Neural cell (in vitro differentiated cells): Measurements from ENCODE around the gene FTCD. TPM values are rescaled to one million over a fixed set of nuclear protein-coding genes. Genes with fewer than 3 reads are reported as not detected.
"Not testable (repeated sequence)": the region's sequence is repeated elsewhere in the genome, so short reads cannot be mapped to it uniquely, and the experiment has no call there.

Source experiments
- H2AFZ ChIP-seq: fragments of 200-600, 300-800 bp; sonication (generic), shearing (Covaris generic); 2 replicates; pipeline ENCODE4 v1.6.0; 2014; ENCODE audit warnings: low read depth, mild to moderate bottlenecking, antibody characterized with exemption, low read length, moderate library complexity
- H3F3A ChIP-seq: fragments of 200-600 bp; shearing (Covaris generic); 2 replicates; pipeline ENCODE4 v1.6.1; 2016; ENCODE audit warnings: mild to moderate bottlenecking, moderate library complexity, mixed read lengths, antibody characterized with exemption, low read length; ENCODE audit not compliant: insufficient read depth, poor library complexity, severe bottlenecking
- H3K27ac ChIP-seq: fragments of 200-600, 300-800 bp; sonication (generic), shearing (Covaris generic); 2 replicates; pipeline ENCODE4 v1.5.1; 2014; ENCODE audit warnings: mild to moderate bottlenecking, low read length, moderate library complexity
- H3K27me3 ChIP-seq: fragments of 300-800, 200-600 bp; sonication (generic), shearing (Covaris generic); 2 replicates; pipeline ENCODE4 v1.6.0; 2014; ENCODE audit warnings: mild to moderate bottlenecking, low read depth, low read length, moderate library complexity; ENCODE audit not compliant: insufficient read depth
- H3K36me3 ChIP-seq: fragments of 300-800, 200-600 bp; sonication (generic), shearing (Covaris generic); 2 replicates; pipeline ENCODE4 v1.5.1; 2014; ENCODE audit warnings: mild to moderate bottlenecking, antibody characterized with exemption, low read length, moderate library complexity; ENCODE audit not compliant: insufficient read depth
- H3K4me2 ChIP-seq: fragments of 300-800, 200-600 bp; sonication (generic), shearing (Covaris generic); 2 replicates; pipeline ENCODE4 v1.6.0; 2014; ENCODE audit warnings: mild to moderate bottlenecking, low read length
- H3K4me3 ChIP-seq: fragments of 300-800, 200-600 bp; sonication (generic), shearing (Covaris generic); 2 replicates; pipeline ENCODE4 v1.5.1; 2014; ENCODE audit warnings: mild to moderate bottlenecking, low read length, moderate library complexity
- H3K79me2 ChIP-seq: fragments of 200-600 bp; shearing (Covaris generic); replicated peaks from 2 replicates; pipeline ENCODE4 v1.6.0; 2014; ENCODE audit warnings: mild to moderate bottlenecking, low read length, moderate library complexity; ENCODE audit not compliant: insufficient read depth
- H3K9ac ChIP-seq: fragments of 300-800, 200-600 bp; sonication (generic), shearing (Covaris generic); 2 replicates; pipeline ENCODE4 v1.6.1; 2016; ENCODE audit warnings: mild to moderate bottlenecking, low read length, mixed read lengths
- H3K9me2 ChIP-seq: fragments of 200-600 bp; shearing (Covaris generic); 2 replicates; pipeline ENCODE4 v1.6.1; 2016; ENCODE audit warnings: mild to moderate bottlenecking, low read length, mixed read lengths; ENCODE audit not compliant: insufficient read depth
- H3K9me3 ChIP-seq: fragments of 200-600, 300-800 bp; sonication (generic), shearing (Covaris generic); 2 replicates; pipeline ENCODE4 v1.6.1; 2016; ENCODE audit warnings: mild to moderate bottlenecking, mixed run types, low read length, moderate library complexity, mixed read lengths
- H4K20me1 ChIP-seq: fragments of 200-600 bp; shearing (Covaris generic); 2 replicates; pipeline ENCODE4 v1.6.1; 2016; ENCODE audit warnings: mild to moderate bottlenecking, mixed run types; ENCODE audit not compliant: insufficient read depth
- CTCF ChIP-seq: fragments of 450-650 bp; IDR thresholded peaks from 2 replicates; pipeline ENCODE4 v1.5.1; 2014; ENCODE audit warnings: antibody characterized with exemption, mild to moderate bottlenecking, moderate library complexity; ENCODE audit not compliant: poor library complexity, severe bottlenecking
- EP300 ChIP-seq: fragments of 450-650 bp; conservative IDR thresholded peaks from 2 replicates; pipeline ENCODE4 v1.6.1; 2014; ENCODE audit warnings: antibody characterized with exemption, mild to moderate bottlenecking, moderate library complexity; ENCODE audit not compliant: poor library complexity, severe bottlenecking
- EZH2 ChIP-seq: fragments of 200-600, 300-800 bp; shearing (Covaris generic), sonication (generic); IDR thresholded peaks from 2 replicates; pipeline ENCODE4 v1.6.1; 2014; ENCODE audit warnings: antibody characterized with exemption, low read length, borderline replicate concordance, mild to moderate bottlenecking; ENCODE audit not compliant: insufficient read depth, poor library complexity, severe bottlenecking
- MXI1 ChIP-seq: fragments of 450-650 bp; conservative IDR thresholded peaks from 2 replicates; pipeline ENCODE4 v1.6.1; 2014; ENCODE audit warnings: antibody characterized with exemption, mild to moderate bottlenecking; ENCODE audit not compliant: poor library complexity, severe bottlenecking
- POLR2AphosphoS5 ChIP-seq: IDR thresholded peaks from 2 replicates; pipeline ENCODE4 v1.6.1; 2012
- RAD21 ChIP-seq: fragments of 450-650 bp; conservative IDR thresholded peaks from 2 replicates; pipeline ENCODE4 v1.6.1; 2014; ENCODE audit warnings: antibody characterized with exemption, mild to moderate bottlenecking, moderate library complexity
- REST ChIP-seq: IDR thresholded peaks from 2 replicates; pipeline ENCODE4 v1.6.1; 2012; ENCODE audit warnings: borderline replicate concordance
- SMC3 ChIP-seq: fragments of 450-650 bp; conservative IDR thresholded peaks from 2 replicates; pipeline ENCODE4 v1.6.1; 2014; ENCODE audit warnings: antibody characterized with exemption, mild to moderate bottlenecking, moderate library complexity; ENCODE audit not compliant: poor library complexity
- TAF1 ChIP-seq: IDR thresholded peaks from 2 replicates; pipeline ENCODE4 v1.6.1; 2012; ENCODE audit warnings: low read depth
- polyA plus RNA-seq: library from polyadenylated mRNA; depleted of rRNA; stranded (reverse); fragments of >200 nt; gene quantifications from 2 replicates; pipeline ENCODE4 v1.2.3, GENCODE V29; 2014

Gene FTCD
- polyA plus RNA-seq, 1 donor from 2014 or later, result 2.0 TPM

DNA sequence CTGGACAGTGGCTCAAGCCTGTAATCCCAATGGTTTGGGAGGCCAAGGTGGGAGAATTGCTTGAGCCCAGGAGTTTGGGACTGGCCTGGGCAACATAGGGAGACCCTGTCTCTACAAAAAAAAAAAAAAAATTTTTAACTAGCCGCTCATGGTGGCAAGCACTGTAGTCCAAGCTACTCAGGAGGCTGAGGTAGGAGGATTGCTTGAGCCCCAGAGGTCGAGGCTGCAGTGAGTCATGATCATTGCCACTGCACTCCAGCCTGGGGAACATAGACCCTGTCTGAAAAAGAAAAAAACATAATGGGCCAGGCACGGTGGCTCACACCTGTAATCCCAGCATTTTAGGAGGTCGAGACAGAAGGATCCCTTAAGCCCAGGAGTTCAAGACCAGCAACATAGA is 23.6 kb upstream of the FTCD start:
- H3K79me2 ChIP-seq, result no peaks in the 10 kb centered on the region

GRCh38 chr21:46176443-46177129 is 21.2 kb upstream of the FTCD start:
- not testable (repeated sequence) for H3K9me3 ChIP-seq, H3K4me3 ChIP-seq, H3K9ac ChIP-seq, H3K79me2 ChIP-seq, H3F3A ChIP-seq, H3K27me3 ChIP-seq, H3K4me2 ChIP-seq, H3K27ac ChIP-seq, H3K36me3 ChIP-seq, H2AFZ ChIP-seq, H4K20me1 ChIP-seq, H3K9me2 ChIP-seq

More for the DNA sequence above, 23.6 kb upstream of the FTCD start:
- TF ChIP-seq EZH2, result no peak
- no peak for TF ChIP-seq SMC3
- TF ChIP-seq REST, result no peak
- no peak for TF ChIP-seq TAF1
- TF ChIP-seq POLR2AphosphoS5, result no peak
- TF ChIP-seq RAD21, result no peak
- TF ChIP-seq CTCF, result no peak
- TF ChIP-seq MXI1, result no peak
- no peak for TF ChIP-seq EP300
- Histone ChIP-seq H3K4me3 (no peak overlapping the region), H2AFZ (no peak overlapping the region), H3K4me2 (no peak overlapping the region), H3K9ac (no peak overlapping the region), H3K9me3 (no peaks in the 10 kb centered on the region), H3K36me3 (no peaks in the 10 kb centered on the region), H4K20me1 (no peaks in the 10 kb centered on the region), H3K27ac (no peak overlapping the region), H3F3A (no peaks in the 10 kb centered on the region), H3K27me3 (no peaks in the 10 kb centered on the region), H3K9me2 (no peaks in the 10 kb centered on the region)

DNA sequence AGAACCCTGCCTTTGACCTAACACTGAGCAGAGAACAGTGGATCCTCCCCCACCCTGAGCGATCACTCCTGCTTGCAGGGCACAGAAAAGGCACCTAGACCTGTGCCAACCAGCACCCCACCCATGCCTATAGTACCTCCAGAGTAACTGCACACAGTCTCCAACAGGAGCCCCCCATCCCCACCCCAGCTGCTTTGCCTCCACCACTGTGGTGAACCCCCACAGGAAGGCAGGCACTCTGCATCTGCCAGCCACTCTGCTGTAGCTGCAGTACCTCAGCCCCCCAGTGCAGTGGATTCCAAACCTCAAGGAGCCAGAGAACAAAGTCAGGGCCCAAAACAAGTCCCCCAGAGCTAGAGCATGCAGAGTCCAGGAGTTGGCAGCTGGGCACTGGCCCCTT is 18.2 kb upstream of the FTCD start:
- H3K4me2 ChIP-seq, result no peak overlapping the region
- no peak overlapping the region for H3K9ac ChIP-seq
- no peaks in the 10 kb centered on the region for H3K27me3 ChIP-seq
- no peaks in the 10 kb centered on the region for H3K9me3 ChIP-seq
- no peaks in the 10 kb centered on the region for H3F3A ChIP-seq
- no peak overlapping the region for H3K4me3 ChIP-seq
- TF ChIP-seq RAD21 (no peak), POLR2AphosphoS5 (no peak), SMC3 (no peak), MXI1 (no peak), CTCF (no peak), EZH2 (no peak), TAF1 (no peak), EP300 (no peak), REST (no peak)
- no peaks in the 10 kb centered on the region for H3K9me2 ChIP-seq
- no peaks in the 10 kb centered on the region for H3K79me2 ChIP-seq
- H4K20me1 ChIP-seq, result no peaks in the 10 kb centered on the region
- no peak overlapping the region for H2AFZ ChIP-seq
- H3K27ac ChIP-seq, result no peak overlapping the region
- H3K36me3 ChIP-seq, result no peaks in the 10 kb centered on the region
